D721Med (cell line): ENCODE results near the gene WNT5A.

ENCODE experiments used
- DNase-seq: peaks from one replicate; pipeline ENCODE4 v3.0.0; 2011; ENCODE audit warnings: low spot score; ENCODE audit not compliant: insufficient read length
- FAIRE-seq: peaks from 2 replicates; lab custom pipeline; 2011; peaks lifted over from hg19 to GRCh38; lab: Jason Lieb, UNC
- CTCF ChIP-seq: IDR thresholded peaks from 2 replicates; pipeline ENCODE4 v1.5.1; 2012; ENCODE audit warnings: mild to moderate bottlenecking, control low read depth; ENCODE audit not compliant: insufficient read depth; ENCODE audit errors: missing control alignments

WNT5A gene

DNA sequence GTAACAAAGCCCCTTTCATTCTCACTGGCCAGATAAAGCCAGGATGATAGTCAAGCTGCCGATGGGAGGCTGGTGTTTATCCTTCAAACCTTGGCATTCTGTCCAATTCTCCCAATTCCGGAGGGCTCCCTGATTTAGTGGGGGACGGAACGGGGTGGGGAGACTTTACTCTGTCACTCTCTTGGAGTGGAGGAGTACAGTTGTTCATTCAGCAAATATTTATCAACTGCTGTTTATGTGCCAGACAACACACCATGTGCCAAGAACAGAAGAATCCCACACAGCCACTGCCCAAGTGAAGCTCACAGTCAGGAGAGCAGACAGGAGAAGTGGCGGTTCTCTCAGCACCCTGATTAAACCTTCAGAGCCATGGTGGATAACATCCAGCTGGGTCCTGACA, 63.3 kb downstream of the WNT5A start:
- no peak for DNase-seq
- FAIRE-seq = no peak
- no peak for TF ChIP-seq CTCF

GRCh38 chr3:55417211-55417610, 69.9 kb downstream of the WNT5A start:
- FAIRE-seq = no peak
- TF ChIP-seq CTCF = no peak
- DNase-seq = no peak

DNA sequence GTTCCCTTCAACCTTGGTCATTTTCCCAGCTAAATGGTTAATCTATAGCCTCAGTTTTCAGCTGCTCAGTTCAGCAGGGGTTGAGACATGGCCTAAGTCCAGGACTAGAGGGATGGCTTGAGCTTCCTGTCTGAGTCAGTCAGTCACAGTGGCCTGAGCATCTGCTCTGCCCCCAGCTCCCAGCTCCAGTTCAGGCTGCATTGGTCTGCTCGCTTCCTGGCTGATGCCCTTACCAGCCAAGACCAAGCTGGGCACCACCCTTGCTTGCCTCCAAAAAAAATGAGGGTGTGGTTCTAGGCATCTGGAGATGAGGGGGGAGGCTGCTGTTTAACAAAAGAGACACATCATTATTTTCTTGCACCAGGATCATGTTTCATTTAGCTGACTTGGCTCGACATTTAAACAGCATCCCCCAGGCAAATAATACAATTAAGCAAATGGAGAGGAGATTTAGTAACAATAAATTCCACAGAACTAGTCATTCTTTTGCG, 70.7 kb downstream of the WNT5A start:
- DNase-seq = no peak
- no peak for FAIRE-seq
- TF ChIP-seq CTCF = no peak
